Endometrium (tissue), 2 donors: ENCODE results near the gene HOXD3.

Source experiments
- FAIRE-seq: peaks from 2 replicates; lab custom pipeline; 2012; peaks lifted over from hg19 to GRCh38; lab: Jason Lieb, UNC
- donor health status: control.
- donor health status: control.

HOXD3 gene

GRCh38 chr2:176162911-176163671 is 6.0 kb downstream of the HOXD3 start:
- no peak for FAIRE-seq

- FAIRE-seq = no peak
These were observed 6.6 kb downstream of the HOXD3 start for GRCh38 chr2:176163672-176164056.

GRCh38 chr2:176164201-176164600 is 7.1 kb downstream of the HOXD3 start:
- no peak for FAIRE-seq

DNA sequence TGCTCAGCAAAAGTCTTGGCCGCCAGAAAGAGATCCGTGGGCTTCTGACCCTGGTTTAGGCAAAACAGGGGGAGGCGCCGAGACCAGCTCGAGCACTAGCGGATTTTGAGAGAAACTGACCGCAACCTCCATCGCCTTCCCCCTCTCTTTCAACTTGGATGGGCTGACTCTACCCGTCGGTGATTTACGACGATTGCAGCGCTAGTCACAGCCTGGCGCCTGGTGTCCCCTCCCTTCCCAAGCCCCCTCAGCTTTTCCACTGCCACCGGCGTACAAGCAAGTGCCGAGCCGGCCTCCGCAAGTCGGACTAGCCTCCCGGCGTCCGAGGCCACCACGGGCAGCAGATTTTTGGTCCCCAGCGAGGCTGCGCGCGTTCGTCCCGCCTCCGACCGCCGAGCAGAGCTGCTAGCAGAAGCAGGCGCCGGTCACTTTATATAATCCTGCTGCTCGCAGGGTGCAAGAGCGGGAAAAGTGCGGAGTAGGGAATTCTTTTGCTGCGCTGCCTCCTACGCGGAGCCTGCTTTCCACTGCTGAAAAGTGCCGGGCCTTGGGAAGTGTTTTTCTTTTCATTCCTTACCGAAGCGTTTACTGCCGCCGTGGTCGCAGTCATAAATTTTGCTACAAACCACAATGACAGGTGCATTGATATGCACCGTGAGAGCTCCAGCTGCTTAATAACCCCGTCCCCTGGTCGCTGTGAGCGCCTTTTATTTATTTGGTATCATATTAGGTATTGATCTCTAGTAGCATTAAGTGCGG is 7.7 kb downstream of the HOXD3 start:
- FAIRE-seq = no peak

GRCh38 chr2:176165370-176166050 is 8.4 kb downstream of the HOXD3 start:
- no peak for FAIRE-seq

GRCh38 chr2:176166272-176166671 is 9.2 kb downstream of the HOXD3 start:
- no peak for FAIRE-seq

DNA sequence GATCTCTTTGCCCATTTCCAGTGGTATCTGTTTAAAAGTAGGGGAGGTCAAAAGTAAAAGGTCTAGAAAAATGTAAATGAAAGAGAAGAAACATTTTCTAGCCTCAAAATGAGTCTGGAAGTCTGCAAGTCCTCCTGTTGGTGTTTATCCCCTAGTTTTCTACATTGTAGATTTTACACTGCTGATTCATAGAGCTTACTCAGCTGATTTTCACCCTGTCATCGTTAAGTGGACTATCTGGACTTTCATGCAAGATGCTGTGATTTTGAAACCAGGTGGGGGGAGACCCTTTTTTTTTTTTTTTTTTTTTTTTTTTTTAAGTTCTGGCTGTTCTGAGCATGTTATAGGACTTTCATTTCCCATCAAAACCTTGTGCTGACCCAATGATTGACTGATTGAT is 10.3 kb downstream of the HOXD3 start:
- no peak for FAIRE-seq

GRCh38 chr2:176169181-176169580 is 12.1 kb downstream of the HOXD3 start:
- no peak for FAIRE-seq

DNA sequence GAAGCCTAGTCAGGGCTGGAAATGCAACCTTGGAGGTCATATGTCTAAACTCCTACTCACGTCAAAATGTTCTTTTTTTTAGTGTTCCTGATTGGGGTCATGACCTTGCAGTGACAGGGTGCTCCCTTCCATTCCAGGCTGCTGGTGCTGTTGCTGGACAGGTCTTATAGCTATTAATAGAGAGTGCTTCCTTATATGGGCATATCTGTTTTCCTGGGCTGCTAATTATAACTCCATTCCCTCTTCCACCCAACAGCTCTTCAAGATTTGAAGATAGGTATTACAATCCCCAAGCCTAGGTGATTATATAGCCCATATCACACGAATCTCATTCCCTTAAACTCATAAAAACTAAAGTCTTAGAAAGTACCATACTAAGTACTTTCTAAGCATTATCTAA is 12.6 kb downstream of the HOXD3 start:
- no peak for FAIRE-seq

DNA sequence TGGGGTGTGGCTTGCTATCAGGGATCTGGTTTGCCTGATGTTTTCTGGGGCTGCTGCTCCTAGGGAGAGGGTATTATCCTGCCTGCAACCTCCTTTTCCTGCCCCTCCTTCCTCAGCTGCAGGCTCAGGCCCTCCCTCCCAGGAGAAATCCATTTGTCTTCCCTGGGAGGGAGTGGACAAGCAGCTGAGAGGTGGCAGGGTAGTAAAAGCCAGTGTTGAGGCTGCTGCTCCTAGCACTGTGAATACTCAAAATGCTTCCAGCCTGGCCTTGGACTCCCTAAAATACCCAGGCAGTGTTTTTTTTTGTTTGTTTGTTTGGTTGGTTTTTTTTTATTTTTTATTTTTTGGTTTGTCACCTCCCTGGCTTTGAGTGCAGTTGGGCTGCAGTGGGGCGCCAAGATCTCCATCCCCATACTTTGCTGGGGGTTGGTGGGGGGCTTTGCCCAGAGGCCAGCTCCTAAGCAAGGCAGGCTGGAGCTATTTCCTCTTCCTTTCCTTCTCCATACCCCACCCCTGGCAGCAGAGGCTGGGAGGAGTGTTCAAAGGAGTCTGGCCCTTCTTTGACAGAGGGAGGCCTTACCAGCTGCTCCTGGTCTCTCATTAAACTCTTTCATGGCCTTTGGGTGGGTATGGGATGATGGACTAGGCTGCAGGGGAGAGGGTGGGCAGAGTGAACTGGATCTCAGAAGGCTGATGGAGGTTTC is 13.6 kb downstream of the HOXD3 start:
- FAIRE-seq = no peak

GRCh38 chr2:176171351-176172006 is 14.4 kb downstream of the HOXD3 start:
- FAIRE-seq = no peak

DNA sequence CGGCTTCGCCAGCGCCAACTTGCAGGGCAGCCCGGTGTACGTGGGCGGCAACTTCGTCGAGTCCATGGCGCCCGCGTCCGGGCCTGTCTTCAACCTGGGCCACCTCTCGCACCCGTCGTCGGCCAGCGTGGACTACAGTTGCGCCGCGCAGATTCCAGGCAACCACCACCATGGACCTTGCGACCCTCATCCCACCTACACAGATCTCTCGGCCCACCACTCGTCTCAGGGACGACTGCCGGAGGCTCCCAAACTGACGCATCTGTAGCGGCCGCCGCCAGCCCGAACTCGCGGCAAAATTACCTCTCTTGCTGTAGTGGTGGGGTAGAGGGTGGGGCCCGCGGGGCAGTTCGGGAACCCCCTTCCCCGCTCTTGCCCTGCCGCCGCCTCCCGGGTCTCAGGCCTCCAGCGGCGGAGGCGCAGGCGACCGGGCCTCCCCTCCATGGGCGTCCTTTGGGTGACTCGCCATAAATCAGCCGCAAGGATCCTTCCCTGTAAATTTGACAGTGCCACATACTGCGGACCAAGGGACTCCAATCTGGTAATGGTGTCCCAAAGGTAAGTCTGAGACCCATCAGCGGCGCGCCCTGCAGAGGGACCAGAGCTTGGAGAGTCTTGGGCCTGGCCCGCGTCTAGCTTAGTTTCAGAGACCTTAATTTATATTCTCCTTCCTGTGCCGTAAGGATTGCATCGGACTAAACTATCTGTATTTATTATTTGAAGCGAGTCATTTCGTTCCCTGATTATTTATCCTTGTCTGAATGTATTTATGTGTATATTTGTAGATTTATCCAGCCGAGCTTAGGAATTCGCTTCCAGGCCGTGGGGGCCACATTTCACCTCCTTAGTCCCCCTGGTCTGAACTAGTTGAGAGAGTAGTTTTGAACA is 15.1 kb downstream of the HOXD3 start:
- FAIRE-seq = no peak

DNA sequence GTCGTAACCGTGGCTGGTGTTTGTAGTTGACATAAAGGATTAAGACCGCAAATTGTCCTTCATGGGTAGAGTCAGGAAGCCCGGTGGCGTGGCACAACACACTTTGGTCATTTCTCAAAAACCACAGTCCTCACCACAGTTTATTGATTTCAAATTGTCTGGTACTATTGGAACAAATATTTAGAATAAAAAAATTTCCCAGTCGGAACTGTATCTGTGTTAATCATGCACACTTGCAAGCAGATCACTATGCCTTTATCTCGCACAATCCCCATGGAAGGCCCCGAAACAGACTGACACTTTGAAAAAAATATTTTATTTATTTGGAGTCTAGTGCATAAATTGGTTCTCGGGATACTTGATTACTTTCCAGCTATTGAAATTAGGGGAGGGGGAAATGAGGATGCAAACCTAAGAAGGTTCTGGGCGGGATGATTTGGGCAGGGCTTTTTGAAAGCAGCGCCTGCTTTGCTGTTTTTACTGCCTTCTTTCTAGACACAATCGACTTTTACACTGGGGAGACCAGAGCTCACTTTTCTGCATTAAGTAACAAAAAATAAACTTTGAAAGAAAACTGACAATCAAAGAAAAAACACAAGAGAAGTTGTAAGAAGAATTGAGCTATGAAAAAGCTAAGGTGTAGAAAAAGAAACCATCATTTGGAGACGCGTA is 15.9 kb downstream of the HOXD3 start:
- no peak for FAIRE-seq

GRCh38 chr2:176173567-176174381 is 16.7 kb downstream of the HOXD3 start:
- FAIRE-seq = no peak

- FAIRE-seq = no peak
These were observed 17.3 kb downstream of the HOXD3 start for GRCh38 chr2:176174382-176174823.

DNA sequence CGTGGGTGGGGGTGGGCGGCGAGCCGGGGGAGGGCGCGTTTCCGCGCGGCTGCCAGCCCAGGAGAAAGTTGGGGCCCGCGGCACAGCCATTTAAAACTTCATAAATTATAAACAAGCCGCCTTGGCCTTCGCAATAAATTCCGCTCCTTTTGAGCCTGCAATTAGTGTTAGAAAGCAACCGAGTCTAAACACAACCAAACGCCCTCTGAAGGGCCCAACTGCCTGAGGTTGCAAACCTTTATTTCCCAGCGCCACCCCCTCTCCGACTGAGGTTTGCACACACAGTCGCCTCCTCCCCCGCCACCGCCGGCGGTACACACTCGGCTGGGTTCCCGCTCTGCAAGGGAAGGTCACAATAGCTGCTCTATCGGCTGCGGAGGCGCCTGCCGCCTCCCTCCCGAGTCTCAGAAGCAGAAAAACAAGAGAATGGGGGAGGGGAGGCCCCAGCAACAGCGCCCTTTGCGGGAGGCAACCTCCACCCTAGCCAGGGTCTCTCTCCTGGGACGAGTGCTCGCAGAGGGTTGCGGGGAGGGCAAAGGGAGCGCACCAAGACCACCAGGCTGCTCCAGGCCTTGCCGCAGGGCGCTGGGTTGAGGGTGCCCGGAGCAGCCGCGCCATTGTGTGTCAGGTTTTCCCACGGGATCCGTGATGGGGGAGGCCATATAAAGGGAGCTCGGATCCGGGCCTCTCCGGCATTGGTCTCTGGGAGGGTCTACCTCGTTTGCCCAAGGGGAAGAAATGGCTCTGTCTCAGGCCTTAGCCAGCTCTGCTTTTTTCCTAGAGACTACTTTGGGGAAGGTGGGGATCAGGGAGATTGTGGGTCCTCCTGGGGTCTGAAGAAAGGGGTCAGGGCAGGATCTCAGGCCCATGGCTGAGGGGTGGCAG is 18.0 kb downstream of the HOXD3 start:
- no peak for FAIRE-seq

GRCh38 chr2:176175709-176176607 is 18.9 kb downstream of the HOXD3 start:
- no peak for FAIRE-seq
